Colonic mucosa (tissue), 4 donors: ENCODE data around the gene CCDC174. TPM values are rescaled to one million over a fixed set of nuclear protein-coding genes. Genes with fewer than 3 reads are reported as not detected.

Experiments used
- DNase-seq: peaks from one replicate; pipeline ENCODE4 v3.0.0-alpha.2; 2020
- H3K27ac ChIP-seq: fragments of 200-600 bp; one replicate; pipeline ENCODE4 v1.8.0; 2021
- H3K27me3 ChIP-seq: fragments of 200-600 bp; one replicate; pipeline ENCODE4 v1.8.0; 2021
- H3K36me3 ChIP-seq: fragments of 200-600 bp; one replicate; pipeline ENCODE4 v1.8.0; 2021
- H3K4me1 ChIP-seq: fragments of 200-600 bp; one replicate; pipeline ENCODE4 v1.8.0; 2021; ENCODE audit warnings: mild to moderate bottlenecking
- H3K4me3 ChIP-seq: fragments of 200-600 bp; one replicate; pipeline ENCODE4 v1.8.0; 2021
- H3K9ac ChIP-seq, 2 donors: one replicate each; pipeline ENCODE4 v1.7.0; 2013; ENCODE audit warnings: control low read depth in 2 of 2, low read depth in 2 of 2, low read length in 2 of 2
- H3K9me3 ChIP-seq: fragments of 200-600 bp; one replicate; pipeline ENCODE4 v1.8.0; 2021
- CTCF ChIP-seq: fragments of 200-600 bp; IDR thresholded peaks from one replicate; pipeline ENCODE4 v1.8.0; 2022; ENCODE audit warnings: antibody characterized with exemption, mild to moderate bottlenecking
- intact Hi-C: fragments of 100-400 bp; cut with DNase I; formaldehyde crosslinking; loops from one replicate; pipeline ENCODE4 v1.14.1; 2022
- total RNA-seq, 2 donors: library from RNA; stranded (reverse); fragmentation: NEBNext Ultra II Directional in 1 of 2; extraction: Animal tissue kit (Norgen Biotek cat#: 25700) in 1 of 2; gene quantifications; one replicate each; pipeline ENCODE4 v1.2.1, GENCODE V29; 2021
- donor health status: healthy.
- donor health status: DM: no; HTN: no; CAD: no.
- donor health status: DM: no; HTN: no; CAD: no.

The CCDC174 gene
- total RNA-seq, 2 donors from 2014 or later = 15.4 to 17.9 TPM

DNA sequence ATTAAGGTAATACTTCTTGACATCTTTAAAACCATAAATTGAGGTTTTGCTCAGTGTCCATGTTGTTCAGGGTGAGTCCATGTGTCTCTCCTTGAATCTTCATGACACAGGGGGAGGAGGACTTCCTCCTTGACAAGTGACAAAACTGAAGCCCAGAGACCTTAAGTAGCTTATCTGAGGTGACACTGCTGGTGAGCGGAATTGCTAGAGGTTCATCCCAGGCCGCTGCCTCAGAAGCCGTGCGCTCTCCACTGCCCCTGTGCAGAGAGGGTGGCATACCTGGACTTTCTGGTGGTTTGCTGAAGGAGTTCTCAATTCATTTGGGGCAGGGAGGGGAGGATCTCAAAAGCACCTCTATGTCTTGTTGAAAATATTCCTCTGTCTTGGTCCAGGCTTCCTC, 23.2 kb upstream of the CCDC174 start:
- H3K4me3 ChIP-seq = no peak overlapping the region
- no peak for DNase-seq
- H3K9me3 ChIP-seq = no peaks in the 10 kb centered on the region
- intact Hi-C loops = no loop called here
- TF ChIP-seq CTCF = no peak
- H3K9ac ChIP-seq = no peak overlapping the region
- no peaks in the 10 kb centered on the region for H3K27me3 ChIP-seq
- H3K27ac ChIP-seq = no peak overlapping the region
- no peaks in the 10 kb centered on the region for H3K36me3 ChIP-seq
- H3K4me1 ChIP-seq = no peaks in the 10 kb centered on the region

DNA sequence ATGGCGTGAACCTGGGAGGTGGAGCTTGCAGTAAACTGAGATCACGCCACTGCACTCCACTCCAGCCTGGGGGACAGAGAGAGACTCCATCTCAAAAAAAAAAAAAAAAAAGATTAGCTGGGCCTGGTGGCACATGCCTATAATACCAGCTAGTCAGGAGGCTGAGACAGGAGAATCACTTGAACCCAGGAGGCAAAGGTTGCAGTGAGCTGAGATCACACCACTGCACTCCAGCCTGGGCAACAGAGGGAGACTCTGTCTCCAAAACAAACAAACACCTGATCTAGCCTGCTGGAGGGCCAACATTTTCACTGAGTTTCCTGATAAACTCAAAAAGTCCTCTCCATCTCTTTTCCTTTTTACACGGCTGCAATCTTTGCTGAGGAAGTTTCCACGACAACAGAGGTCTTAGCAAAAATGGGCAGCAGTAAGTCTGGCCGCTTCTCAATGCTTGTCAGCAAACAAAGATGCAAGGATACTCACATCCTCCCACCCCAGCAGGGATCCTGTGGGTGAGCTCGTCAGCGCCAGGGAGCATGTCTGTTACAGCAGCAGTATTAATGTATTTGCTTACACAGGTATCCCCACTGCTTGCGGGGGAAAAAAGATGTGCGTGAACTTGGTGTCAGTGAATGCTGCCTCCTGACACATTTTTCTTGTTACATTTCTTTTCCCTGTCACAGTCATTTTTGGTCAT, 21.0 kb upstream of the CCDC174 start:
- H3K9me3 ChIP-seq = no peaks in the 10 kb centered on the region
- H3K27ac ChIP-seq = no peak overlapping the region
- TF ChIP-seq CTCF = no peak
- no peaks in the 10 kb centered on the region for H3K4me1 ChIP-seq
- intact Hi-C loops = no loop called here
- no peaks in the 10 kb centered on the region for H3K27me3 ChIP-seq
- DNase-seq = no peak
- H3K4me3 ChIP-seq = no peak overlapping the region
- no peak overlapping the region for H3K9ac ChIP-seq
- H3K36me3 ChIP-seq = no peaks in the 10 kb centered on the region

DNA sequence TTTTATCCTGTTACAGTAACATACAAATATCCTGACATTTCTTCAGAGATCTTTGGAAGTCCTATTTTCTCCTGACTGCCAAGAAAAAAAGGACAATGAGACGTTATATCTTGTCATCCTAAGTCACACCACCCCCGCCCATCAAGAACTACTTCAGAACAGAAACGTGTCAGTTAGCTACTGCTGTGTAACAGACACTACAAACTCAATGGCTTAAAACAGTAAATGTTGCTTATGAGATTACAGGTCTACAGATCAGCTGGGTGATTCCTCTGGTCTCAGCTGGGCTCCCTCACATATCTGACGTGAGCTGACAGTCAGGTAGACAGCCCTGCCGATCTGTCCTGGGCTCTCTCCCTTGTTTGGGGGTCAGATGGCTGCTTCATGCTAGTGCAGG, 20.5 kb upstream of the CCDC174 start:
- Histone ChIP-seq H3K36me3 (no peaks in the 10 kb centered on the region), H3K27ac (no peak overlapping the region), H3K4me1 (no peaks in the 10 kb centered on the region), H3K27me3 (no peaks in the 10 kb centered on the region), H3K9ac (no peak overlapping the region), H3K9me3 (no peaks in the 10 kb centered on the region), H3K4me3 (no peak overlapping the region)
- no peak for TF ChIP-seq CTCF
- DNase-seq = no peak
- intact Hi-C loops = no loop called here

- no peak overlapping the region for H3K9ac ChIP-seq
- H3K9me3 ChIP-seq = no peaks in the 10 kb centered on the region
- intact Hi-C loops = no loop called here
- DNase-seq = no peak
- no peak for TF ChIP-seq CTCF
- H3K27ac ChIP-seq = no peak overlapping the region
- H3K27me3 ChIP-seq = no peaks in the 10 kb centered on the region
- no peaks in the 10 kb centered on the region for H3K4me1 ChIP-seq
- H3K4me3 ChIP-seq = no peak overlapping the region
- no peaks in the 10 kb centered on the region for H3K36me3 ChIP-seq
Measured at GRCh38 chr3:14631687-14632441, 19.7 kb upstream of the CCDC174 start.

- Histone ChIP-seq H3K9me3 (no peaks in the 10 kb centered on the region), H3K36me3 (no peaks in the 10 kb centered on the region), H3K4me3 (no peak overlapping the region), H3K27me3 (no peaks in the 10 kb centered on the region), H3K27ac (no peak overlapping the region), H3K4me1 (no peaks in the 10 kb centered on the region), H3K9ac (no peak overlapping the region)
- TF ChIP-seq CTCF = no peak
- DNase-seq = no peak
- intact Hi-C loops = no loop called here
Measured at GRCh38 chr3:14632442-14632930, 19.1 kb upstream of the CCDC174 start.
